Measurements from ENCODE around the gene PTPRT.

DNA sequence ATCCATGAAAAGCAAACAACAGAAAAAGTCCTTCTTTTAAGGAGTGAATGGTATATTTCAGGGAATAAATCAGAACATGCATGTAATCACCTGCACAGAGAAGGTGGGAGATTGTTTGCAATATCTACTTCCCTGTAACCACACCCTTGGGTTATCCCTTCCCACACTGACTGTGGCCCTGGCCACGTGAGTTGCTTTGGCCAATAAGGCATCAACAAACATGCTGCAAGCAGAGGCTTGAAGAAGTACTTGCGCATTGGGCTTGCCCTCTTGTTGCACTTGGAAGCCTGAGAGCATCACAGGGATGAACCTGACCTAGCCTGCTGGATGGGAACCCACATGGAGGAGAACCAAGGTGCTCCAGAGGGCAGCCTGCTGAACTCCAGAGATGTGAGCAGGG, 208.5 kb downstream of the PTPRT start:
- no peak for TF ChIP-seq EZH2 (IDR thresholded peaks at IDR 0.05; ENCODE audit: low read length, unreplicated experiment)
- TF ChIP-seq, protein P1, sequence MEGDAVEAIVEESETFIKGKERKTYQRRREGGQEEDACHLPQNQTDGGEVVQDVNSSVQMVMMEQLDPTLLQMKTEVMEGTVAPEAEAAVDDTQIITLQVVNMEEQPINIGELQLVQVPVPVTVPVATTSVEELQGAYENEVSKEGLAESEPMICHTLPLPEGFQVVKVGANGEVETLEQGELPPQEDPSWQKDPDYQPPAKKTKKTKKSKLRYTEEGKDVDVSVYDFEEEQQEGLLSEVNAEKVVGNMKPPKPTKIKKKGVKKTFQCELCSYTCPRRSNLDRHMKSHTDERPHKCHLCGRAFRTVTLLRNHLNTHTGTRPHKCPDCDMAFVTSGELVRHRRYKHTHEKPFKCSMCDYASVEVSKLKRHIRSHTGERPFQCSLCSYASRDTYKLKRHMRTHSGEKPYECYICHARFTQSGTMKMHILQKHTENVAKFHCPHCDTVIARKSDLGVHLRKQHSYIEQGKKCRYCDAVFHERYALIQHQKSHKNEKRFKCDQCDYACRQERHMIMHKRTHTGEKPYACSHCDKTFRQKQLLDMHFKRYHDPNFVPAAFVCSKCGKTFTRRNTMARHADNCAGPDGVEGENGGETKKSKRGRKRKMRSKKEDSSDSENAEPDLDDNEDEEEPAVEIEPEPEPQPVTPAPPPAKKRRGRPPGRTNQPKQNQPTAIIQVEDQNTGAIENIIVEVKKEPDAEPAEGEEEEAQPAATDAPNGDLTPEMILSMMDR (conservative IDR thresholded peaks at IDR 0.05; ENCODE audit: low read depth, low read length) = no peak

All from PC-3 (cell line).